HEK293 (cell line): Measurements from ENCODE around the gene KRTAP10-6.

Experiments
- CTCF ChIA-PET: fragments of 350-600 bp; formaldehyde crosslinking; extraction: SDS; loops from one replicate; lab custom pipeline; 2021; ENCODE audit warnings: antibody characterized with exemption; lab: Yijun Ruan, JAX
- POLR2A ChIA-PET: fragments of 300-600 bp; formaldehyde crosslinking; extraction: SDS; loops from one replicate; lab custom pipeline; 2020; ENCODE audit warnings: antibody characterized with exemption, inconsistent platforms; lab: Yijun Ruan, JAX
- H3K27ac ChIP-seq: fragments of 200-500 bp; sonication (Bioruptor generic); 2 replicates; pipeline ENCODE4 v1.5.1; 2014; ENCODE audit warnings: low read depth, low read length, control low read depth, inconsistent platforms; ENCODE audit errors: extremely low read depth
- H3K36me3 ChIP-seq, 2 experiments: fragments of 200-500 bp in 1 of 2; sonication (Bioruptor generic) in 1 of 2; 1 replicate in 1 of 2; 2 replicates in 1 of 2; pipeline ENCODE4 v1.5.1; 2014 to 2017; ENCODE audit warnings: inconsistent platforms in 2 of 2, low read length in 2 of 2; ENCODE audit not compliant: control insufficient read depth in 2 of 2, insufficient read depth in 1 of 2
- H3K4me1 ChIP-seq: fragments of 200-500 bp; sonication (Bioruptor generic); 2 replicates; pipeline ENCODE4 v1.5.1; 2014; ENCODE audit warnings: mild to moderate bottlenecking, low read length, inconsistent platforms; ENCODE audit not compliant: control insufficient read depth, insufficient read depth
- H3K4me3 ChIP-seq: 2 replicates; pipeline ENCODE4 v1.5.1; 2011; ENCODE audit warnings: low read depth, mild to moderate bottlenecking, control low read depth, low read length, moderate library complexity
- H3K9me3 ChIP-seq: fragments of 200-500 bp; sonication (Bioruptor generic); 2 replicates; pipeline ENCODE4 v1.5.1; 2014; ENCODE audit warnings: low read depth, low read length, inconsistent platforms; ENCODE audit not compliant: control insufficient read depth, insufficient read depth
- GLI2 ChIP-seq: fragments of 450-650 bp; formaldehyde crosslinking; IDR thresholded peaks from 2 replicates; pipeline ENCODE4; 2017; ENCODE audit warnings: missing biosample characterization, missing genetic modification characterization, low read depth, borderline replicate concordance
- GLIS1 ChIP-seq: fragments of 450-650 bp; formaldehyde crosslinking; IDR thresholded peaks from 2 replicates; pipeline ENCODE4 v1.5.1; 2016; ENCODE audit warnings: missing biosample characterization, missing genetic modification characterization
- KLF1 ChIP-seq: fragments of 450-650 bp; formaldehyde crosslinking; IDR thresholded peaks from 2 replicates; pipeline ENCODE4 v1.5.1; 2016; ENCODE audit warnings: missing biosample characterization, missing genetic modification characterization
- MYNN ChIP-seq: fragments of 450-650 bp; formaldehyde crosslinking; IDR thresholded peaks from 2 replicates; pipeline ENCODE4 v1.5.1; 2016; ENCODE audit warnings: missing biosample characterization, missing genetic modification characterization, borderline replicate concordance
- PRDM2 ChIP-seq: fragments of 450-650 bp; formaldehyde crosslinking; IDR thresholded peaks from 2 replicates; pipeline ENCODE4 v1.5.1; 2016; ENCODE audit warnings: missing biosample characterization, missing genetic modification characterization, borderline replicate concordance
- PRDM4 ChIP-seq: fragments of 450-650 bp; formaldehyde crosslinking; IDR thresholded peaks from 2 replicates; pipeline ENCODE4 v1.5.1; 2017; ENCODE audit warnings: missing biosample characterization, missing genetic modification characterization
- SP2 ChIP-seq: fragments of 450-650 bp; formaldehyde crosslinking; IDR thresholded peaks from 2 replicates; pipeline ENCODE4 v1.5.1; 2016; ENCODE audit warnings: missing biosample characterization, missing genetic modification characterization
- TCF7L2 ChIP-seq: IDR thresholded peaks from 2 replicates; pipeline ENCODE4 v1.6.1; 2011; ENCODE audit warnings: low read depth, mild to moderate bottlenecking, inconsistent platforms, low read length, moderate library complexity, borderline replicate concordance
- ZNF10 ChIP-seq: fragments of 450-650 bp; formaldehyde crosslinking; IDR thresholded peaks from 2 replicates; pipeline ENCODE4 v1.5.1; 2017; ENCODE audit warnings: missing biosample characterization, missing genetic modification characterization
- ZNF155 ChIP-seq: fragments of 450-650 bp; formaldehyde crosslinking; IDR thresholded peaks from 2 replicates; pipeline ENCODE4 v1.5.1; 2016; ENCODE audit warnings: missing biosample characterization, missing genetic modification characterization
- ZNF184 ChIP-seq: fragments of 450-650 bp; IDR thresholded peaks from 2 replicates; pipeline ENCODE4 v1.5.1; 2018; ENCODE audit warnings: missing biosample characterization, mild to moderate bottlenecking, missing genetic modification characterization
- ZNF221 ChIP-seq: fragments of 450-650 bp; formaldehyde crosslinking; IDR thresholded peaks from 2 replicates; pipeline ENCODE4 v1.5.1; 2017; ENCODE audit warnings: missing biosample characterization, missing genetic modification characterization, borderline replicate concordance
- ZNF292 ChIP-seq: fragments of 450-650 bp; formaldehyde crosslinking; IDR thresholded peaks from 2 replicates; pipeline ENCODE4 v1.5.1; 2016; ENCODE audit warnings: low read depth, missing biosample characterization, missing genetic modification characterization, borderline replicate concordance
- ZNF341 ChIP-seq: fragments of 450-650 bp; formaldehyde crosslinking; IDR thresholded peaks from 2 replicates; pipeline ENCODE4; 2016; ENCODE audit warnings: low read depth, missing biosample characterization, missing genetic modification characterization
- ZNF391 ChIP-seq: fragments of 450-650 bp; formaldehyde crosslinking; IDR thresholded peaks from 2 replicates; pipeline ENCODE4 v1.5.1; 2016; ENCODE audit warnings: low read depth, missing biosample characterization, missing genetic modification characterization, borderline replicate concordance
- ZNF529 ChIP-seq: fragments of 450-650 bp; formaldehyde crosslinking; IDR thresholded peaks from 2 replicates; pipeline ENCODE4 v1.5.1; 2017; ENCODE audit warnings: missing genetic modification characterization, missing biosample characterization; ENCODE audit not compliant: insufficient replicate concordance
- ZNF654 ChIP-seq: fragments of 450-650 bp; formaldehyde crosslinking; IDR thresholded peaks from 2 replicates; pipeline ENCODE4 v1.5.1; 2016; ENCODE audit warnings: low read depth, missing biosample characterization, missing genetic modification characterization
- ZSCAN30 ChIP-seq: fragments of 450-650 bp; IDR thresholded peaks from 2 replicates; pipeline ENCODE4 v1.5.1; 2018; ENCODE audit warnings: missing biosample characterization, mild to moderate bottlenecking, missing genetic modification characterization, moderate library complexity
- TF ChIP-seq, protein P1 (sequence below): fragments of 450-650 bp; formaldehyde crosslinking; IDR thresholded peaks from 2 replicates; pipeline ENCODE4 v1.5.1; 2016; ENCODE audit warnings: missing biosample characterization, missing genetic modification characterization
- TF ChIP-seq, protein P2 (sequence below): fragments of 450-650 bp; formaldehyde crosslinking; IDR thresholded peaks from 2 replicates; pipeline ENCODE4 v1.5.1; 2016; ENCODE audit warnings: missing biosample characterization, missing genetic modification characterization

Gene KRTAP10-6

GRCh38 chr21:44640761-44641160 is 48.5 kb upstream of the KRTAP10-6 start (continued):
- TF ChIP-seq, protein P1, sequence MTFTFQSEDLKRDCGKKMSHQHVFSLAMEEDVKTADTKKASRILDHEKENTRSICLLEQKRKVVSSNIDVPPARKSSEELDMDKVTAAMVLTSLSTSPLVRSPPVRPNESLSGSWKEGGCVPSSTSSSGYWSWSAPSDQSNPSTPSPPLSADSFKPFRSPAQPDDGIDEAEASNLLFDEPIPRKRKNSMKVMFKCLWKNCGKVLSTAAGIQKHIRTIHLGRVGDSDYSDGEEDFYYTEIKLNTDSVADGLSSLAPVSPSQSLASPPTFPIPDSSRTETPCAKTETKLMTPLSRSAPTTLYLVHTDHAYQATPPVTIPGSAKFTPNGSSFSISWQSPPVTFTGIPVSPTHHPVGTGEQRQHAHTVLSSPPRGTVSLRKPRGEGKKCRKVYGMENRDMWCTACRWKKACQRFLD = no peak
- TF ChIP-seq SP2 = no peak

- Histone ChIP-seq H3K27ac (no peak overlapping the region), H3K4me3 (no peak overlapping the region), H3K4me1 (no peaks in the 10 kb centered on the region), H3K9me3 (no peaks in the 10 kb centered on the region), H3K36me3 (no peaks in the 10 kb centered on the region)
- TF ChIP-seq ZNF221 (tag by site-specific recombination) = no peak
- TF ChIP-seq ZNF292 (tag by site-specific recombination) = no peak
- TF ChIP-seq GLIS1 (tag by site-specific recombination) = no peak
- no peak for TF ChIP-seq ZNF341
- no peak for TF ChIP-seq PRDM4
- no peak for TF ChIP-seq ZNF391
- no peak for TF ChIP-seq TCF7L2
- no peak for TF ChIP-seq ZNF10
- TF ChIP-seq ZSCAN30 = no peak
- TF ChIP-seq GLI2 (tag by site-specific recombination) = no peak
- no peak for TF ChIP-seq ZNF155 (tag by site-specific recombination)
- TF ChIP-seq ZNF184 (tag by site-specific recombination) = no peak
- no peak for TF ChIP-seq ZNF529
- no peak for TF ChIP-seq PRDM2 (tag by site-specific recombination)
- TF ChIP-seq ZNF654 = no peak
- TF ChIP-seq KLF1 = no peak
- TF ChIP-seq MYNN (tag by site-specific recombination) = no peak
- TF ChIP-seq, protein P2, sequence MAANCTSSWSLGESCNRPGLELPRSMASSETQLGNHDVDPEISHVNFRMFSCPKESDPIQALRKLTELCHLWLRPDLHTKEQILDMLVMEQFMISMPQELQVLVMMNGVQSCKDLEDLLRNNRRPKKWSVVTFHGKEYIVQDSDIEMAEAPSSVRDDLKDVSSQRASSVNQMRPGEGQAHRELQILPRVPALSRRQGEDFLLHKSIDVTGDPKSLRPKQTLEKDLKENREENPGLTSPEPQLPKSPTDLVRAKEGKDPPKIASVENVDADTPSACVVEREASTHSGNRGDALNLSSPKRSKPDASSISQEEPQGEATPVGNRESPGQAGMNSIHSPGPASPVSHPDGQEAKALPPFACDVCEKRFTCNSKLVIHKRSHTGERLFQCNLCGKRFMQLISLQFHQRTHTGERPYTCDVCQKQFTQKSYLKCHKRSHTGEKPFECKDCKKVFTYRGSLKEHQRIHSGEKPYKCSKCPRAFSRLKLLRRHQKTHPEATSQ = no peak
- ChIA-PET POLR2A (no interaction called here), CTCF (no interaction called here)
Measured at GRCh38 chr21:44639331-44639655, 47.0 kb upstream of the KRTAP10-6 start.
